H1 (cell line): ENCODE results near the gene ANKFY1. TPM values are rescaled to one million over a fixed set of nuclear protein-coding genes. Genes with fewer than 3 reads are reported as not detected.

Experiments
- CTCF ChIA-PET: fragments of 300-600 bp; sonication (Branson Sonifier 250); formaldehyde crosslinking; loops from one replicate; lab custom pipeline; 2021; ENCODE audit not compliant: partially characterized antibody; lab: Charles Lee
- POLR2A ChIA-PET: fragments of 300-600 bp; sonication (Branson Sonifier 250); formaldehyde crosslinking; loops from one replicate; lab custom pipeline; 2021; ENCODE audit warnings: inconsistent platforms; ENCODE audit not compliant: partially characterized antibody; lab: Charles Lee
- DNase-seq, 2 experiments: peaks; one replicate each; pipeline versions ENCODE4 v3.0.0 to v3.0.0-alpha.2; 2010 to 2022; ENCODE audit warnings: low spot score in 2 of 2, low read depth in 1 of 2, mixed read lengths in 1 of 2
- FAIRE-seq: peaks from 2 replicates; lab custom pipeline; 2011; peaks lifted over from hg19 to GRCh38; lab: Jason Lieb, UNC
- H2AFZ ChIP-seq: 2 replicates; pipeline ENCODE4 v1.8.1; 2012; ENCODE audit warnings: low read length, inconsistent platforms
- H2AK5ac ChIP-seq: 2 replicates; pipeline ENCODE4 v1.6.1; 2013; ENCODE audit warnings: low read depth, low read length
- H2BK120ac ChIP-seq: replicated peaks from 2 replicates; pipeline ENCODE3; 2013; ENCODE audit warnings: low read depth, low read length, inconsistent platforms
- H2BK12ac ChIP-seq: 2 replicates; pipeline ENCODE4 v1.6.1; 2013; ENCODE audit warnings: low read depth, low read length
- H2BK15ac ChIP-seq: 2 replicates; pipeline ENCODE4 v1.6.1; 2013; ENCODE audit warnings: low read length
- H2BK20ac ChIP-seq: 2 replicates; pipeline ENCODE4 v1.6.1; 2013; ENCODE audit warnings: low read length
- H2BK5ac ChIP-seq: 2 replicates; pipeline ENCODE4 v1.6.1; 2013; ENCODE audit warnings: low read depth, low read length
- H3K14ac ChIP-seq: 2 replicates; pipeline ENCODE4 v1.6.1; 2013; ENCODE audit warnings: inconsistent platforms; ENCODE audit not compliant: insufficient read length
- H3K18ac ChIP-seq: 2 replicates; pipeline ENCODE4 v1.6.1; 2013; ENCODE audit warnings: low read length; ENCODE audit errors: extremely low read depth
- H3K23ac ChIP-seq: 2 replicates; pipeline ENCODE4 v1.6.1; 2013; ENCODE audit warnings: inconsistent platforms; ENCODE audit not compliant: insufficient read length
- H3K23me2 ChIP-seq: 2 replicates; pipeline ENCODE4 v1.6.1; 2013; ENCODE audit warnings: low read depth, low read length
- H3K27ac ChIP-seq: 2 replicates; pipeline ENCODE4 v1.6.1; 2011; ENCODE audit warnings: low read depth, low read length, inconsistent platforms
- H3K27me3 ChIP-seq, 4 experiments: replicated peaks in 1 of 4; 1 replicate in 1 of 4; 2 replicates in 3 of 4; pipeline versions ENCODE4 v1.6.1 to v1.8.1; 2011 to 2013; ENCODE audit warnings: low read length in 3 of 4, mild to moderate bottlenecking in 3 of 4, inconsistent platforms in 2 of 4, mixed read lengths in 2 of 4, moderate library complexity in 1 of 4; ENCODE audit not compliant: control insufficient read depth in 3 of 4, insufficient read depth in 3 of 4; ENCODE audit errors: extremely low read depth in 1 of 4
- H3K36me3 ChIP-seq, 4 experiments: 2 replicates each; pipeline versions ENCODE4 v1.6.1 to v1.8.1; 2011 to 2013; ENCODE audit warnings: mild to moderate bottlenecking in 4 of 4, low read length in 3 of 4, moderate library complexity in 2 of 4, control low read depth in 1 of 4, inconsistent platforms in 1 of 4; ENCODE audit not compliant: insufficient read depth in 4 of 4, control insufficient read depth in 2 of 4
- H3K4ac ChIP-seq: replicated peaks from 2 replicates; pipeline ENCODE3; 2013; ENCODE audit warnings: low read length, low read depth, mixed read lengths, inconsistent platforms; ENCODE audit not compliant: insufficient read length
- H3K4me1 ChIP-seq, 4 experiments: replicated peaks in 1 of 4; 1 replicate in 1 of 4; 2 replicates in 3 of 4; pipeline versions ENCODE4 v1.6.1 to v1.8.1; 2011 to 2013; ENCODE audit warnings: low read length in 3 of 4, inconsistent platforms in 2 of 4, mixed read lengths in 1 of 4; ENCODE audit not compliant: insufficient read depth in 4 of 4, control insufficient read depth in 3 of 4
- H3K4me2 ChIP-seq, 2 experiments: 2 replicates each; pipeline versions ENCODE4 v1.6.1 to v1.8.1; 2011 to 2013; ENCODE audit warnings: low read depth in 2 of 2, low read length in 2 of 2, control low read depth in 1 of 2, inconsistent platforms in 1 of 2, mild to moderate bottlenecking in 1 of 2; ENCODE audit not compliant: insufficient read depth in 1 of 2
- H3K4me3 ChIP-seq, 4 experiments: fragments of 200-600, 300-600 bp in 1 of 4; sonication (generic), shearing (Covaris generic), sonication (Bioruptor Twin) in 1 of 4; 2 replicates each; pipeline versions ENCODE4 v1.5.1 to v1.8.1; 2011 to 2016; ENCODE audit warnings: low read length in 4 of 4, low read depth in 3 of 4, control low read depth in 2 of 4, inconsistent platforms in 2 of 4, mild to moderate bottlenecking in 2 of 4, mixed read lengths in 1 of 4, moderate library complexity in 1 of 4; ENCODE audit not compliant: insufficient read depth in 2 of 4; ENCODE audit errors: extremely low read depth in 1 of 4
- H3K56ac ChIP-seq: replicated peaks from 2 replicates; pipeline ENCODE3; 2013; ENCODE audit warnings: low read depth, mild to moderate bottlenecking, mixed read lengths, low read length, inconsistent platforms; ENCODE audit not compliant: insufficient read length
- H3K79me1 ChIP-seq: 2 replicates; pipeline ENCODE4 v1.6.1; 2013; ENCODE audit warnings: low read depth, low read length, control low read depth
- H3K79me2 ChIP-seq, 2 experiments: 2 replicates each; pipeline versions ENCODE4 v1.6.1 to v1.8.1; 2012 to 2013; ENCODE audit warnings: low read length in 2 of 2, mild to moderate bottlenecking in 2 of 2, inconsistent platforms in 1 of 2; ENCODE audit not compliant: insufficient read depth in 2 of 2, control insufficient read depth in 1 of 2
- H3K9ac ChIP-seq, 4 experiments: replicated peaks in 1 of 4; 1 replicate in 1 of 4; 2 replicates in 3 of 4; pipeline versions ENCODE4 v1.6.1 to v1.8.1; 2011 to 2013; ENCODE audit warnings: low read depth in 3 of 4, low read length in 3 of 4, control low read depth in 2 of 4, mild to moderate bottlenecking in 2 of 4, moderate library complexity in 2 of 4, inconsistent platforms in 1 of 4; ENCODE audit errors: extremely low read depth in 1 of 4
- H3K9me3 ChIP-seq, 2 experiments: 2 replicates each; pipeline versions ENCODE4 v1.6.1 to v1.8.1; 2012 to 2013; ENCODE audit warnings: mild to moderate bottlenecking in 2 of 2, moderate library complexity in 2 of 2, control low read depth in 1 of 2, inconsistent platforms in 1 of 2, low read depth in 1 of 2, low read length in 1 of 2, mixed read lengths in 1 of 2; ENCODE audit not compliant: insufficient read depth in 2 of 2
- H4K20me1 ChIP-seq, 2 experiments: replicated peaks in 1 of 2; 2 replicates each; pipeline versions ENCODE3 to v1.8.1; 2011 to 2013; ENCODE audit warnings: inconsistent platforms in 2 of 2, low read length in 2 of 2, mild to moderate bottlenecking in 1 of 2; ENCODE audit not compliant: insufficient read depth in 2 of 2, control insufficient read depth in 1 of 2
- H4K5ac ChIP-seq: 2 replicates; pipeline ENCODE4 v1.6.1; 2013; ENCODE audit warnings: low read length, low read depth, mixed read lengths, inconsistent platforms; ENCODE audit not compliant: insufficient read length
- H4K8ac ChIP-seq: 2 replicates; pipeline ENCODE4 v1.8.0; 2013; ENCODE audit warnings: mild to moderate bottlenecking, moderate library complexity, low read length, inconsistent platforms; ENCODE audit not compliant: insufficient read depth; ENCODE audit errors: extremely low read depth
- H4K91ac ChIP-seq: replicated peaks from 2 replicates; pipeline ENCODE3; 2013; ENCODE audit warnings: low read length, mixed read lengths, inconsistent platforms; ENCODE audit not compliant: insufficient read length
- MAFK ChIP-seq: IDR thresholded peaks from 2 replicates; pipeline ENCODE4 v1.6.1; 2012; ENCODE audit warnings: low read depth, mild to moderate bottlenecking, improper control_type of control experiment, low read length
- POLR2A ChIP-seq, 2 experiments: IDR thresholded peaks; 1 replicate in 1 of 2; 2 replicates in 1 of 2; pipeline ENCODE4 v1.6.1; 2011; ENCODE audit warnings: low read depth in 2 of 2, low read length in 2 of 2, mild to moderate bottlenecking in 2 of 2; ENCODE audit errors: control extremely low read depth in 1 of 2
- WGBS, 2 experiments: shearing (Covaris generic) in 1 of 2; methylation state at CpG; one replicate each; pipeline versions ENCODE4 v1.1.6 to v1.1.7; 2013 to 2015; ENCODE audit warnings: low lambda C conversion rate in 2 of 2, mixed read lengths in 2 of 2, inconsistent platforms in 1 of 2, low coverage in 1 of 2, missing lambda C conversion rate in 1 of 2; ENCODE audit not compliant: insufficient replicate concordance in 2 of 2, insufficient coverage in 1 of 2, insufficient read length in 1 of 2; ENCODE audit errors: extremely low coverage in 1 of 2, missing lambda C conversion rate in 1 of 2; 5-methylcytosine and 5-hydroxymethylcytosine counted together
- polyA plus RNA-seq, 7 experiments: library from polyadenylated mRNA; depleted of rRNA in 3 of 7; stranded (reverse) in 5 of 7; unstranded in 2 of 7; fragments of >200 nt in 5 of 7; fragments of 200-250 nt in 2 of 7; gene quantifications; 1 replicate in 5 of 7; 2 replicates in 1 of 7; 4 replicates in 1 of 7; pipeline versions ENCODE4 v1.2.1 to v1.2.3, GENCODE V29; 2011 to 2013; ENCODE audit warnings: missing spikeins in 2 of 7, mixed read lengths in 2 of 7
- total RNA-seq: library from RNA; stranded (reverse); fragmentation: NEBNext Ultra II Directional; extraction: Animal tissue kit (Norgen Biotek cat#: 25700); gene quantifications from 2 replicates; pipeline ENCODE4 v1.2.1, GENCODE V29; 2021

The ANKFY1 gene
- total and polyA plus RNA-seq, 2 of the 8 experiments (the other 6 are each of a cell fraction or from before 2014, with no cell fraction given), result 28.3 to 45.3 TPM

DNA sequence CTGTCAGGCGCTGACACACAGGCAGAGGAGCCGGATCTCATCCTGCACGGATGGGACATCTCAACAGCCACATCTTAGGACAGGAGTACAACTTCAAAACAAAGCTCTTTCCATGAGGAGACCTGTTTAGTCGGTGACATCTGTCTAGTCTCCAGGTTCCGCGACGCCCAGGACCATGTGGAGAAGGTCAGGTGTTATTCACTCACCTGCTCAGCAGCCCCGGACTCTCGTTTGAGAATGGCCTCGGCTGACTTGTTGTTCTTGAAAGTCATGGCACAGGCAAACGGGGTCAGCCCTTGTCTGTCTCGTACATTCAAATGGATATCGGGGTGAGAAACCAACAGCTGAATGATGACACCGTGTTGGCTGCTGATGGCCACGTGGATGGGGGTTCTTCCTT lies 85.1 kb downstream of the ANKFY1 start:
- no peak for DNase-seq
- H4K91ac ChIP-seq, result no peak overlapping the region
- no peak overlapping the region for H3K27ac ChIP-seq
- H3K4me3 ChIP-seq, result no peak overlapping the region
- H3K4ac ChIP-seq, result no peak overlapping the region
- ChIA-PET POLR2A (interaction anchor here (0.9 kb wide), 1 partner anchor 16 kb away, joined by 3 read pairs; no protein-coding TSS in a partner anchor), CTCF (interaction anchor here (1.6 to 2.3 kb wide), 3 partner anchors 9 to 22 kb away, joined by 5 to 8 read pairs (median 6); no protein-coding TSS in a partner anchor)
- H3K56ac ChIP-seq, result no peak overlapping the region
- H3K79me2 ChIP-seq, result no peaks in the 10 kb centered on the region
- no peak overlapping the region for H2BK20ac ChIP-seq
- no peak overlapping the region for H2BK12ac ChIP-seq
- no peak overlapping the region for H2BK5ac ChIP-seq
- H3K23ac ChIP-seq, result no peak overlapping the region
- H3K36me3 ChIP-seq, result peaks cover 44 to 84% (median 74%) of the 10 kb centered on the region in 4 experiments
- H3K9me3 ChIP-seq, result no peaks in the 10 kb centered on the region
- H2BK15ac ChIP-seq, result no peak overlapping the region
- no peak overlapping the region for H2AK5ac ChIP-seq
- FAIRE-seq, result no peak
- WGBS, 2 experiments, result 96% methylated on average over 15 of the region's 15 CpGs; no CpG with 5 or more reads in 1 of the 2 experiments
- no peak overlapping the region for H2AFZ ChIP-seq
- no peak overlapping the region for H2BK120ac ChIP-seq
- H3K14ac ChIP-seq, result no peak overlapping the region
- H3K9ac ChIP-seq, result no peak overlapping the region
- H4K8ac ChIP-seq, result no peak overlapping the region; the same call in 1 of the 2 replicates
- H3K79me1 ChIP-seq, result peaks cover 7% of the 10 kb centered on the region; the same call in 1 of the 2 replicates
- no peaks in the 10 kb centered on the region for H3K27me3 ChIP-seq
- H3K4me2 ChIP-seq, result no peak overlapping the region
- H3K4me1 ChIP-seq, result no peaks in the 10 kb centered on the region
- peaks cover 1 to 18% of the 10 kb centered on the region in 2 experiments for H4K20me1 ChIP-seq
- H3K23me2 ChIP-seq, result no peaks in the 10 kb centered on the region
- no peak overlapping the region for H3K18ac ChIP-seq
- H4K5ac ChIP-seq, result no peak overlapping the region
- TF ChIP-seq MAFK (no peak), POLR2A (IDR thresholded peaks at IDR 0.05; ENCODE audit: control extremely low read depth in 1 of 2, low read depth in 2 of 2, low read length in 2 of 2) (no peak)
